Stomach smooth muscle (tissue), 2 donors: ENCODE measurements around the gene SNAPC2.

Experiments
- H3K27ac ChIP-seq: one replicate; pipeline ENCODE4 v1.7.0; 2013; ENCODE audit warnings: mild to moderate bottlenecking, low read length, inconsistent platforms
- H3K27me3 ChIP-seq, 2 donors: one replicate each; pipeline ENCODE4 v1.7.0; 2013; ENCODE audit warnings: low read length in 2 of 2; ENCODE audit not compliant: insufficient read depth in 2 of 2, control insufficient read depth in 1 of 2
- H3K36me3 ChIP-seq, 2 donors: one replicate each; pipeline ENCODE4 v1.7.0; 2013; ENCODE audit warnings: low read length in 2 of 2; ENCODE audit not compliant: control insufficient read depth in 2 of 2, insufficient read depth in 2 of 2
- H3K4me1 ChIP-seq: one replicate; pipeline ENCODE4 v1.7.0; 2013; ENCODE audit warnings: low read length; ENCODE audit not compliant: control insufficient read depth, insufficient read depth
- H3K4me3 ChIP-seq, 2 donors: one replicate each; pipeline ENCODE4 v1.7.0; 2013; ENCODE audit warnings: low read length in 2 of 2
- H3K9ac ChIP-seq, 2 donors: one replicate each; pipeline ENCODE4 v1.7.0; 2013; ENCODE audit warnings: low read length in 2 of 2, mild to moderate bottlenecking in 1 of 2
- H3K9me3 ChIP-seq, 2 donors: one replicate each; pipeline ENCODE4 v1.7.0; 2013; ENCODE audit warnings: low read length in 2 of 2; ENCODE audit not compliant: control insufficient read depth in 2 of 2
- donor health status: healthy.
- donor health status: Pancreatic carcinoma.

The SNAPC2 gene

DNA sequence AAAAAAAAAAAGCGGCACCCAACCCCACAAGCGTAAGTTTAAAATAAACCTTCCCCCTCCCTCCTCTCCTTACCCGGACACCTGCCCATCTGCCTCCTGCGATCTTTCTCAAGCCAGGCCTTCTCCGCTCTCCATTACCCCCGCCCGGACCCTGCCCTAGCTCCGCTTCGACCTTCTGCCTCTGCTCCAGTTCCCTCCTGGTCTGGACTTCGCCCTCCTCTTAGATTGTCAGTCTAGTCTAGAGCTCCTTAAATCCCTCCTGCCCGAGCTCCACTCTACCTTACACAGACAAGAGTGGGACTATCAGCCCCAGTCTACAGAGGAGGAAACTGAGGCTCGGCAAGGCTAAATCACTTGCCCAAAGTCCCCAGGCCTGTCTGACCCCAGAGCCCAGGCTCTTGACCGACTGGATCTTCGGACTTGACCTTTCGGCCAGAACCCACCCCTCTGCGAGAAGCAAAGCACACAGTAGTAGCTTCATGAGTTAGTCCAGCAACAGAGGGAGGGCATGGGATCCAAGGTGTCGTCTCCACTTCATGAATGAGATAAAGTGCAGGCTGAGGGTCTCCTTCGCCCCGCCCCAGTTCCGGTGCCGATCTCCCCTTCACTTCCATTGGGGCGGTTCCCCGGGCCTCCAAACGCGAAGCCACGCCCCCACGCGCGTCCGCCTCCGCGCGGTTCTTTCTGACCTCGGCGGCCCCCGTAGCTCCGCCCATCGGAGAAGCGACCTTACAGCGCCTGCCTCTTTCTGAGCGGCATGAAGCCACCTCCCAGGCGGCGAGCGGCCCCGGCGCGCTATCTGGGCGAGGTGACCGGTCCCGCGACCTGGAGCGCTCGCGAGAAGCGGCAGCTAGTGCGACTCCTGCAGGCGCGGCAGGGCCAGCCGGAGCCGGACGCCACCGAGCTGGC, at the start of gene SNAPC2:
Gene SNAPC2 (plus strand): TSS at position 729 of the 909 bp plus-strand sequence. CDS start 29 bp downstream, at position 758.
- peak within 1 kb of the TSS; percentile 84 for H3K27ac ChIP-seq
- H3K27me3 ChIP-seq: peaks cover 23 to 38% of the 10 kb centered on the region in 2 donors
- H3K9me3 ChIP-seq: no peaks in the 10 kb centered on the region
- peak within 1 kb of the TSS; percentile 85 to 88 for H3K4me3 ChIP-seq
- H3K36me3 ChIP-seq: peaks cover 3 to 6% of the 10 kb centered on the region in 2 donors
- H3K9ac ChIP-seq: peak within 1 kb of the TSS; percentile 72 to 82
- peaks cover 70% of the 10 kb centered on the region for H3K4me1 ChIP-seq

- Histone ChIP-seq H3K4me1 (peaks cover 37% of the 10 kb centered on the region), H3K4me3 (peak overlapping the region in 1 of 2 donors; percentile 71), H3K36me3 (no peaks in the 10 kb centered on the region), H3K9ac (no peak overlapping the region), H3K9me3 (no peaks in the 10 kb centered on the region), H3K27ac (no peak overlapping the region), H3K27me3 (peaks cover 29 to 32% of the 10 kb centered on the region in 2 donors)
Measured at GRCh38 chr19:7870571-7871436, 49.3 kb upstream of the SNAPC2 start.

DNA sequence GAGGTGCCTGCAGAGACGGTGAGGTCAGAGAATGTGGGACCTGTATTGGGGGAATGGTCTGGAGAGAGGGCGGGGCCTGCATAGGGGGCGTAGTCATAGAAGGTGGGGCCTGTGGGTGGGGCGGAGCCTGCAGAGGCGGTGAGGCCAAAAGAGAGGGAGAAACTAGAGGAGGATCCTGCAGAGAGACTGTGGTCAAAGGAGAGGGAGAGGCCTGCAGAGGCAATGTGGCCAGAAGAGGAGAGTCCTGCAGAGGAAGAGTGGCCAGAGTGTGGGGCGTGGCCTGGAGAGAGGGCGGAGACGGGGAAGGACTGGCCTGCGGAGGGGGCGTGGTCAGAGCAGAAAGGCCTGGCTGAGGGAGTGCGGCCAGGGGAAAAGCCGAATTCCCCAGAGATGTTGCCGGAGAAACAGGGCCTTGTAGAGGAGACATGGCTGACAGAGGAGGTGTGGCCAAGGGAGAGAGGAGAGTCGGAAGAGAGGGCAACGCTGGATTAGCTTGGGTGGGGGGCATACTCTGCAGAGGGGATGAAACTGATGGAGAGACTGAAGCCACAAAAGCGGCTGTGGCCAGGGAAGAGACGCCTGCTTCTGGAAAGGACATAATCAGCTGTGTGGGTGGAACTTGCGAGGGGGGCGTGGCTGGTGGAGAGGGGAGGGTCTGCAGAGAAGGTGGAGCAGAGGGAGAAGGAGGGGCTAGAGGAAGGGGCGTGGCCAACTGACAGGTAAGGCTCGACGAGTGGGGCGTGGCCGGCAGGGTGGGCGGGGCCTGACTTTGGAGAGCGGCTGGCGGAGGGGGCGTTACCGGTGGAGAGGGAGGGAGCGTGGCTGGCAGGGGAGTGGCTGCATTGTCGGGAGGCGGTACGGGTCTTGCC, 48.5 kb upstream of the SNAPC2 start:
- Histone ChIP-seq H3K9me3 (no peaks in the 10 kb centered on the region), H3K27ac (no peak overlapping the region), H3K4me1 (peaks cover 37% of the 10 kb centered on the region), H3K27me3 (peaks cover 27 to 32% of the 10 kb centered on the region in 2 donors), H3K4me3 (peak overlapping the region; percentile 57 to 71), H3K9ac (no peak overlapping the region), H3K36me3 (no peaks in the 10 kb centered on the region)

GRCh38 chr19:7872306-7873204, 47.6 kb upstream of the SNAPC2 start:
- peaks cover 37% of the 10 kb centered on the region for H3K4me1 ChIP-seq
- H3K9ac ChIP-seq: no peak overlapping the region
- no peaks in the 10 kb centered on the region for H3K36me3 ChIP-seq
- no peak overlapping the region for H3K4me3 ChIP-seq
- peaks cover 18 to 28% of the 10 kb centered on the region in 2 donors for H3K27me3 ChIP-seq
- H3K9me3 ChIP-seq: no peaks in the 10 kb centered on the region
- no peak overlapping the region for H3K27ac ChIP-seq

DNA sequence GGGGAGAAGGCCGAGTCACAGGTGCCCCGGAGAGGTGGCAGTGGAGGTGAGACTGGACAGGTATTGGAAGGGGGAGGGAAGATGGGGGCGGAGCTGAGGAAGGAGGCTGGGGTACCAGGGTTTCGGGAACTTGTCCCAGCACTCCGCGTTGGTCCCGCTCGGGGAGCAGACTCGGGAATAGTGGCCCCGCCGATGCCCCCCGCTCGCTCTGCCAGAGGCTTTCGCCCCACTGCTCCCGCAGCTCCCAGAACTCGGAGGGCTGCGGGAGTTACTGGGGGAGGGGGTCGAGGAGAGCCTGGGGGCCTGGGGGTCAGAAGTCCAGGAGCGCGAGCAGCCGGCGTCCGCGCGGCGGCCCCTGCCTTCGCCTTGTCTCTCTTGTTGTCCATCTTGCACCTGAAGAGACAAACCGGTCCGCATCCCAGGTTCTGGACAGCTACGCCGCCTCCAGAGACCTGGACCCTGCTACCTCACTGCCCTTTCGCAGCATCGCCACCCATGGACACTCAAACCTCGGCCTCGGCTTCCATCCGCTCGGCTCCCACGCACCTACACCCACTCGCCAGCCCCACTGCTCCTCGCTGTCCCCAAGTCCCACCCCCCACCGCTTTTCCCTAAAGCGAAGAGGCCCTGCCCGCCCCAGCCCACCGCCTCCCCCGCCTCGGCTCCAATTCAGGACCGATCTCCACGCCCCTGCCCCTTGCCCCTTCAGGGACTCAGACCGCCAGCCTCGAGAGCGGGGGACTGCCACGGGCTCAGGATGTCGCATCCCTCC, 46.6 kb upstream of the SNAPC2 start:
- peaks cover 18 to 28% of the 10 kb centered on the region in 2 donors for H3K27me3 ChIP-seq
- H3K36me3 ChIP-seq: no peaks in the 10 kb centered on the region
- H3K27ac ChIP-seq: no peak overlapping the region
- H3K4me3 ChIP-seq: no peak overlapping the region
- H3K9me3 ChIP-seq: no peaks in the 10 kb centered on the region
- peaks cover 34% of the 10 kb centered on the region for H3K4me1 ChIP-seq
- H3K9ac ChIP-seq: no peak overlapping the region

DNA sequence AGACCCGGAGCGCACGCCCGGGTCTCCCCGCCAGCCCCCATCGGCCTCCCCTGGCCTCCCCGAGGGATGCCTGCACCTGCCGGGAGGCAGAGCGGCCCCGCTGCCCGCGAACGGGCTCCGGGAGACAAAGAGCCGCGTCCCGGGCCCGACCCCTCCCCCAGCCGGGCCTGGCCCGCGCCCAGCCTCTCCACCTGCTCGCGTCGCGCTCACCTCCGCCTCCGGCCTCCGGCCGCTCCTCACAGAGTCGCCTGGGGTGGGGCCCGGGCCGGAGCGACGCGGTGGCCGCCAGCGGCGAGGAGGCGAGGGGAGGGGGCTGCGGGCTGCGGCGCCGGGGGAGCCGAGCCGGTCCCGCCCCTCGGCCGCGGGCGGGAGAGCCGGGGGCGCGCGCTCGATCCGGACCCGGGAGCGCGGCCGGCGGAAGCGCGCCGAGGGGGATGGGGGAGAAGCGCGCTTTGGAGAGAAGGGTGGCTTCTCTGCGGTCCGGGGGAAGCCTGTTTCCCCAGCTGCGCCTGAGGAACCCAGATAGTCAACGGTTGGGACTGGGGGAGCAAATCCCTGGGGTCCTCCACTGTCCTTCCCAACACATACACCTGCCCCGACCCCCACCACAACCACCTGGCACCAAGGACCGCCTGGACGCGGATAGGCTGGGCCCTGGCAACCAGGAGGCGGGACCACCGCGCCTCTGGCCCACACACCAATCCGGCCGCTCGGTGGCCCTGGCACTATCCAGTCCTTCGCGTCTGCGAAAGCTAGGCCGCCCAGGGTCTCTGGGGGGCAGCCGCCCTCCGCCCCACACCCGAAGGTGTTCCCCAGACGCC, 45.9 kb upstream of the SNAPC2 start, which contains the start of gene PRR36:
Gene PRR36 (minus strand): TSS at position 315 of the 821 bp plus-strand sequence. CDS start 701 bp downstream, outside the sequence.
- no peak within 1 kb of the TSS for H3K4me3 ChIP-seq
- H3K9ac ChIP-seq: no peak within 1 kb of the TSS
- H3K36me3 ChIP-seq: no peaks in the 10 kb centered on the region
- H3K9me3 ChIP-seq: no peaks in the 10 kb centered on the region
- no peak within 1 kb of the TSS for H3K27ac ChIP-seq
- H3K27me3 ChIP-seq: peaks cover 18 to 28% of the 10 kb centered on the region in 2 donors
- peaks cover 26% of the 10 kb centered on the region for H3K4me1 ChIP-seq

- Histone ChIP-seq H3K4me3 (no peak overlapping the region), H3K9me3 (no peaks in the 10 kb centered on the region), H3K4me1 (peaks cover 20% of the 10 kb centered on the region), H3K36me3 (no peaks in the 10 kb centered on the region), H3K27me3 (peaks cover 18 to 28% of the 10 kb centered on the region in 2 donors), H3K27ac (no peak overlapping the region), H3K9ac (no peak overlapping the region)
Measured at GRCh38 chr19:7874897-7875273, 45.3 kb upstream of the SNAPC2 start.

- Histone ChIP-seq H3K4me1 (peaks cover 8% of the 10 kb centered on the region), H3K36me3 (no peaks in the 10 kb centered on the region), H3K9ac (no peak overlapping the region), H3K9me3 (peaks cover 0 to 3% of the 10 kb centered on the region in 2 donors), H3K27me3 (peaks cover 18 to 25% of the 10 kb centered on the region in 2 donors), H3K27ac (no peak overlapping the region), H3K4me3 (no peak overlapping the region)
Measured at GRCh38 chr19:7877249-7877836, 42.8 kb upstream of the SNAPC2 start.
